NCI-H510A treated with DMSO at 0.1 percent for 48 hours (cell line): ENCODE measurements around the gene RHNO1.
"Not testable (repeated sequence)": the region's sequence is repeated elsewhere in the genome, so short reads cannot be mapped to it uniquely, and the experiment has no call there.

ENCODE experiments used
- DNase-seq: peaks from one replicate; lab custom pipeline; 2025; lab: John Stamatoyannopoulos, UW

Gene RHNO1

GRCh38 chr12:2858944-2859421, 18.0 kb upstream of the RHNO1 start:
- no peak for DNase-seq

GRCh38 chr12:2860170-2860569, 16.9 kb upstream of the RHNO1 start:
- DNase-seq: no peak

- DNase-seq: no peak
These were observed 14.1 kb upstream of the RHNO1 start for GRCh38 chr12:2862876-2863275.

GRCh38 chr12:2863402-2863801, 13.6 kb upstream of the RHNO1 start:
- not testable (repeated sequence) for DNase-seq

GRCh38 chr12:2864198-2864597, 12.8 kb upstream of the RHNO1 start:
- DNase-seq: no peak

GRCh38 chr12:2868986-2869632, 7.9 kb upstream of the RHNO1 start:
- DNase-seq: not testable (repeated sequence)

- DNase-seq: no peak
These were observed 484 bp upstream of the RHNO1 start for GRCh38 chr12:2876431-2877046.

- DNase-seq: peak; percentile 96
These were observed 1.1 kb downstream of the RHNO1 start for GRCh38 chr12:2877953-2878732.

GRCh38 chr12:2879853-2880252, 2.8 kb downstream of the RHNO1 start:
- no peak for DNase-seq

GRCh38 chr12:2884810-2885209, 7.8 kb downstream of the RHNO1 start:
- no peak for DNase-seq

GRCh38 chr12:2886768-2887450, 9.9 kb downstream of the RHNO1 start:
- DNase-seq: no peak

- DNase-seq: no peak
These were observed 13.0 kb downstream of the RHNO1 start for GRCh38 chr12:2890001-2890387.

GRCh38 chr12:2890388-2891239, 13.6 kb downstream of the RHNO1 start, which contains the start of gene TULP3:
TULP3 (plus strand) TSS chr12:2890891; CDS start chr12:2890948, 57 bp downstream.
- peak; percentile 97 for DNase-seq

GRCh38 chr12:2891240-2892053, 14.4 kb downstream of the RHNO1 start:
- DNase-seq: no peak

- no peak for DNase-seq
These were observed 15.2 kb downstream of the RHNO1 start for GRCh38 chr12:2892246-2892645.

GRCh38 chr12:2893007-2893406, 16.0 kb downstream of the RHNO1 start:
- DNase-seq: no peak

GRCh38 chr12:2895051-2895451, 18.0 kb downstream of the RHNO1 start:
- DNase-seq: no peak

GRCh38 chr12:2895511-2895910, 18.5 kb downstream of the RHNO1 start:
- DNase-seq: no peak

- no peak for DNase-seq
These were observed 20.4 kb downstream of the RHNO1 start for GRCh38 chr12:2897418-2897817.

- no peak for DNase-seq
These were observed 23.6 kb downstream of the RHNO1 start for GRCh38 chr12:2900642-2901041.
